HG03108 (cell line): ENCODE measurements around the gene GALR3.

Experiments
- ATAC-seq: cut with Tn5 transposase; IDR thresholded peaks from one replicate; pipeline ENCODE4 v1.9.1; 2021; ENCODE audit warnings: moderate library complexity; ENCODE audit not compliant: unreplicated experiment

The GALR3 gene

DNA sequence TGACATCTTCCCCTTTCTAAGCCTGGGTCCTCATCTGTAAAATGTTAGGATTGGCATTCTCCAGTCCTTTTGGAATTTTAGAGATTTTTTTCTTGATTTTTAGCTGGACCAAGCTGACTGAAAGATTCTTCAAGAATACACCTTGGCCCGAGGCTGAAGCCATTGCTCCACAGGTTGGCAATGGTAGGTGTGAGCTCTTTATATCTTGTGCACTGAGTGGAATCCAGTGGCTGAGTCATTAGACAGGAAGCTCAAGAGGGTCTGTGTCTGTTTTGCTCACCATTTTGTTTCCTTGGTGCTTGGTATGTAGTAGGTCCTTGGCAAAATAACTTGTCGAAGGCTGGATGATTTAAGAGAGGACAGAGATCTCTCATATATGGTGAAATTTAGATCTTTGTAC lies 32.3 kb downstream of the GALR3 start:
- no peak for ATAC-seq

- ATAC-seq: no peak
Measured at GRCh38 chr22:37860796-37861421, 37.7 kb downstream of the GALR3 start.

GRCh38 chr22:37862570-37863325 lies 39.6 kb downstream of the GALR3 start:
- ATAC-seq: no peak

DNA sequence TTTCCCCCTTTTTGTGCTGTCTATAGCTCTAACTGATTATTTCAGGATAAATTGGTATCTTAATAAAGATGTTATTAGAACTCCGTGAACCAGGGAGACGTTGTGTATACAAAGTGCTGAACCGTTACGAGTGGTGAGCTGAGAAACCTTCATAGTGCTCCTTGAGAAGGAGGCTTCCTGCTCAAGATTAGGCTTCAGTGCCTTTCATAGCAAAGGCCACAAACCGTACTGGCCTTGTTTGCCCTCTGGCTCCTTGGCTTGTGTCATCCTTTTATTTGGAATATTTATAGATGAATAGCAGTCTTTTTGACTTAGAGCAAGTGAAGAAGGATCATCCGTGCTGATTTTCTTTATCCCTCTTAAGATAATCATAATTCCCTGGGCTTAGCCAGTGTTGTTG lies 42.3 kb downstream of the GALR3 start:
- no peak for ATAC-seq

GRCh38 chr22:37870273-37870672 lies 47.1 kb downstream of the GALR3 start:
- no peak for ATAC-seq
